Measurements from ENCODE around the gene NCKAP1.
"Not testable (repeated sequence)": the region's sequence is repeated elsewhere in the genome, so short reads cannot be mapped to it uniquely, and the experiment has no call there.

Gene NCKAP1

DNA sequence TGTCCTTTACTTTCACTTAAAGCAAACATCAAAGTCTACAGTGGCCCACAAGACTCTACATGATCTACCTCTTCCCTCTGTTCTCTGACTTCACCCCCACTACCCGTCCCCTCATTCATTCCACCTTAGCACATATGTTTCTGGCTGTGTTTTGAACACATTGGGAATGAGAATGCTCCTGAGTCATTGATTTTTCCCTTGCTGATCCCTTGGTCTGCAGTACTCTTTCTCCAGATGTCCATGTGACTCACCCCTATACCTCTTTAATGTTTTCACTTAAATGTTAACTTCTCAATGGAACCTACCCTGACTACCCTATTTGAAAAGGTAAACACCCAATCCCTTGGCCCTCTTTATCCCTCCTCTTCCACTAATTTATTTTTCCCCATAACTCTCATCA lies 141.1 kb downstream of the NCKAP1 start:
- Histone ChIP-seq H3K4me3 (replicated peaks; ENCODE audit: low read depth, low read length) (no peak overlapping the region), H3K27me3 (replicated peaks; ENCODE audit: control insufficient read depth, insufficient read depth, low read length) (no peaks in the 10 kb centered on the region), H3K36me3 (ENCODE audit: control insufficient read depth, insufficient read depth, low read length) (no peaks in the 10 kb centered on the region)
- TF ChIP-seq, protein P1, sequence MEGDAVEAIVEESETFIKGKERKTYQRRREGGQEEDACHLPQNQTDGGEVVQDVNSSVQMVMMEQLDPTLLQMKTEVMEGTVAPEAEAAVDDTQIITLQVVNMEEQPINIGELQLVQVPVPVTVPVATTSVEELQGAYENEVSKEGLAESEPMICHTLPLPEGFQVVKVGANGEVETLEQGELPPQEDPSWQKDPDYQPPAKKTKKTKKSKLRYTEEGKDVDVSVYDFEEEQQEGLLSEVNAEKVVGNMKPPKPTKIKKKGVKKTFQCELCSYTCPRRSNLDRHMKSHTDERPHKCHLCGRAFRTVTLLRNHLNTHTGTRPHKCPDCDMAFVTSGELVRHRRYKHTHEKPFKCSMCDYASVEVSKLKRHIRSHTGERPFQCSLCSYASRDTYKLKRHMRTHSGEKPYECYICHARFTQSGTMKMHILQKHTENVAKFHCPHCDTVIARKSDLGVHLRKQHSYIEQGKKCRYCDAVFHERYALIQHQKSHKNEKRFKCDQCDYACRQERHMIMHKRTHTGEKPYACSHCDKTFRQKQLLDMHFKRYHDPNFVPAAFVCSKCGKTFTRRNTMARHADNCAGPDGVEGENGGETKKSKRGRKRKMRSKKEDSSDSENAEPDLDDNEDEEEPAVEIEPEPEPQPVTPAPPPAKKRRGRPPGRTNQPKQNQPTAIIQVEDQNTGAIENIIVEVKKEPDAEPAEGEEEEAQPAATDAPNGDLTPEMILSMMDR (IDR thresholded peaks at IDR 0.05; ENCODE audit: insufficient read depth, low read length, poor library complexity, severe bottlenecking), result no peak
- DNase-seq (ENCODE audit: extremely low read depth, insufficient read length), result no peak

DNA sequence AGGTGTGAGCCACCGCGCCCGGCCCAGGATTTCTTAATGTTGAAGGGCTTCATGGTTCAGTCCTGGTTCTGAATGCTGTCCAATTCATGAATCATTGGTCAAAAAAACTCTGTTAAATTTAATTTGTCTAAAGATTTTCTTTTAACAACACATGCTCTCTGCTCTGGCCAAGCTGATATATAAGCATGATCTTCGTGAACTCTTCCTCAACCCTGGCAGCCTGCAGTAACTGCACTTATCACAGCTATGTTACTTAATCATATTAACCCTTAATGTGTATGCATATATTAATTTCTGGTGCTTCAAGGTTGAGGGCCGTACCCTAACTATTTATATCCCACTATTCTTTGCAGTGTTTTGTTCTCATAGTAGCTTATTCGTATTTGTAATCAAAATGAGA lies 142.5 kb downstream of the NCKAP1 start:
- TF ChIP-seq, protein P1 (IDR thresholded peaks at IDR 0.05; ENCODE audit: insufficient read depth, low read length, poor library complexity, severe bottlenecking), result no peak
- Histone ChIP-seq H3K27me3 (replicated peaks; ENCODE audit: control insufficient read depth, insufficient read depth, low read length) (no peaks in the 10 kb centered on the region), H3K36me3 (ENCODE audit: control insufficient read depth, insufficient read depth, low read length) (no peaks in the 10 kb centered on the region), H3K4me3 (replicated peaks; ENCODE audit: low read depth, low read length) (no peak overlapping the region)
- no peak for DNase-seq (ENCODE audit: extremely low read depth, insufficient read length)

DNA sequence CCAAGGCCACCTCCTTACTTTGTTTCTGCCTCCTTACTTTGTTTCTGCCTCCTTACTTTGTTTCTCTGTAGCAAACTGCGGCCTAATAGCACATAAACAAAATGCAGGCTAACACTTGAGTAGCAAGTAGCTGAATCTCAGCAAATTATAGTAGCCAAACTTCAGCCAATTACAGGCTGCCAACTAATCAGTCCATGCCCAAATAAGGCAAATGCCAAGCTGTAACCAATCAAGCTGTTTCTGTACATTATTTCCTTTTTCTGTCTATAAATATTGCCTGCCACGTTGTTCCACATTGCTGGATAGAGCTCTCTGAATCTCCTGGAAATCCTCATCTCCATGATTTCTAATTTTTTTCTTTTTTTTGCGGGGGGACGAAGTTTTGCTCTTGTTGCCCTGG lies 143.1 kb downstream of the NCKAP1 start:
- no peak overlapping the region for H3K4me3 ChIP-seq (replicated peaks; ENCODE audit: low read depth, low read length)
- no peaks in the 10 kb centered on the region for H3K27me3 ChIP-seq (replicated peaks; ENCODE audit: control insufficient read depth, insufficient read depth, low read length)
- no peaks in the 10 kb centered on the region for H3K36me3 ChIP-seq (ENCODE audit: control insufficient read depth, insufficient read depth, low read length)
- TF ChIP-seq, protein P1 (IDR thresholded peaks at IDR 0.05; ENCODE audit: insufficient read depth, low read length, poor library complexity, severe bottlenecking), result no peak
- DNase-seq (ENCODE audit: extremely low read depth, insufficient read length), result no peak

DNA sequence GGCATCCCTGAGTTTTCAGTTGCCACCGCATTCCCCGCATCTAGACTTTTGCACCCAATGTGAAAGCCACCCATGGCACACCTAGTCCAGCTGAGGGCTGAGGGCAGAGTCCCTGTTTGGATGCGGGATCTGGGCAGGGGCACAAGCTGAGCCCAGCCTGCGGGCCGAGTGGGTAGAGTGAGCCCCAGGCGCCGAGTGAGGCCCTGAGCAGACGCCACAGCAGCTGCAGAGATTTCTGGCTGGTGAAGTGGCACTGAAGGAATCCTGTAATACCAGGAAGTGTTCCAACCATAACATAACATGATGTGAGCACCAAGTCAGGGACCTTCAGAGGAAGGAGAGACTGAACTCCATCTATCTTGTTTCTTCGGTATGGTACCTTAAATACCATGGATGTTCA lies 144.1 kb downstream of the NCKAP1 start:
- no peaks in the 10 kb centered on the region for H3K36me3 ChIP-seq (ENCODE audit: control insufficient read depth, insufficient read depth, low read length)

DNA sequence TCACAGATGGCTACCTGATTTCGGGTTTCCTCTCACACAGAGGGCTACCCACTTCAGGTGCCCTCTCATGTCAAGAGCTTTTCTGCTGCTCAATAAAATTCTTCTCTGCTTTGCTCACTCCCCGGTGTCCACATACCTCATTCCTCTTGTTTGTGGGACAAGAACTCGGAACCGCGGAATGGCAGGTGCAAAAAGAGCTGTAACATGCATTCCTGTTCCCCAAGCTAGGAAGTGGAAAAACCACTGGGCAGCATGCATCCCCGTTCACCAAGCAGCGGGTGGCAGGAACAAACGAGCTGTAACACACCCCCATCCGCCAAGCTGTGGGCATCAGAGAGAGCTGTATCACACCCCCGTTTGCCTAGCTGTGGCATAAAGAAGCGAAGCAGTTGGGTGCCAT lies 144.6 kb downstream of the NCKAP1 start:
- no peak overlapping the region for H3K4me3 ChIP-seq (replicated peaks; ENCODE audit: low read depth, low read length)
- no peaks in the 10 kb centered on the region for H3K36me3 ChIP-seq (ENCODE audit: control insufficient read depth, insufficient read depth, low read length)
- no peak for DNase-seq (ENCODE audit: extremely low read depth, insufficient read length)
- TF ChIP-seq, protein P1 (IDR thresholded peaks at IDR 0.05; ENCODE audit: insufficient read depth, low read length, poor library complexity, severe bottlenecking), result no peak
- no peaks in the 10 kb centered on the region for H3K27me3 ChIP-seq (replicated peaks; ENCODE audit: control insufficient read depth, insufficient read depth, low read length)

More for the DNA sequence above, 144.1 kb downstream of the NCKAP1 start:
- TF ChIP-seq, protein P1 (IDR thresholded peaks at IDR 0.05; ENCODE audit: insufficient read depth, low read length, poor library complexity, severe bottlenecking), result no peak
- H3K27me3 ChIP-seq (replicated peaks; ENCODE audit: control insufficient read depth, insufficient read depth, low read length), result no peaks in the 10 kb centered on the region
- no peak for DNase-seq (ENCODE audit: extremely low read depth, insufficient read length)
- H3K4me3 ChIP-seq (replicated peaks; ENCODE audit: low read depth, low read length), result no peak overlapping the region

DNA sequence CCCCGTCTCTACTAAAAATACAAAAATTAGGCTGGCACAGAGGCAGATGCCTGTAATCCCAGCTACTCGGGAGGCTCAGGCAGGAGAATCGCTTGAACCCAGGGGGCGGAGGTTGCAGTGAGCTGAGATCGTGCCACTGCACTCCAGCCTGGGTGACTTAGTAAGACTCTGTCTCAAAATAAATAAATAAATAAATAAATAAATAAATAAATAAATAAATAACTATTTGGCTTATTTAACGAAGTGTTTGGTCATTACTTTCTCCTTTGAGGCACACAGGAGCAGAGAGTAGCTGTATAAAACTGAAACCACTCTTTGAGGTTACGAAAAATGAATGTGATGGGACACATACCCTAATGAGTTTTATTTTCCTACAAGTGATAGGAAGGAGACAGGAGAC lies 145.2 kb downstream of the NCKAP1 start:
- not testable (repeated sequence) for H3K4me3 ChIP-seq (replicated peaks; ENCODE audit: low read depth, low read length); H3K36me3 ChIP-seq (ENCODE audit: control insufficient read depth, insufficient read depth, low read length); DNase-seq (ENCODE audit: extremely low read depth, insufficient read length); H3K27me3 ChIP-seq (replicated peaks; ENCODE audit: control insufficient read depth, insufficient read depth, low read length)
